ENCODE data around the gene TEX264. TPM values are rescaled to one million over a fixed set of nuclear protein-coding genes. Genes with fewer than 3 reads are reported as not detected.

Gene TEX264
- total and polyA plus RNA-seq, 2 of the 13 experiments (the other 11 are each of a cell fraction or from before 2014, with no cell fraction given): 35.2 to 52.1 TPM

- TF ChIP-seq ZNF646 (CRISPR knock-in tag; IDR thresholded peaks at IDR 0.05) (no peak), HOXA9 (CRISPR knock-in tag; IDR thresholded peaks at IDR 0.05; ENCODE audit: borderline replicate concordance) (peak; percentile 70; the same call in 1 of the 2 replicates), HNRNPH1 (optimal IDR thresholded peaks at IDR 0.05; ENCODE audit: low read depth, low read length) (no peak), THAP7 (CRISPR knock-in tag; IDR thresholded peaks at IDR 0.05) (no peak), ATAD3A (CRISPR knock-in tag; IDR thresholded peaks at IDR 0.05) (peak; percentile 93; the same call in 1 of the 2 replicates), ZBTB7B (CRISPR knock-in tag; IDR thresholded peaks at IDR 0.05) (0 out of 2 replicates have a peak, but pooled peaks have one; percentile 22), ZBTB43 (CRISPR knock-in tag; conservative IDR thresholded peaks at IDR 0.05) (peak; percentile 51; the same call in 1 of the 2 replicates), PRDM10 (CRISPR knock-in tag; IDR thresholded peaks at IDR 0.05; ENCODE audit: low read depth) (0 out of 2 replicates have a peak, but pooled peaks have one; percentile 44), FLYWCH1 (CRISPR knock-in tag; IDR thresholded peaks at IDR 0.05) (peak; percentile 74; the same call in 1 of the 2 replicates), ZNF749 (CRISPR knock-in tag; IDR thresholded peaks at IDR 0.05; ENCODE audit: borderline replicate concordance) (0 out of 2 replicates have a peak, but pooled peaks have one; percentile 50), RXRA (CRISPR knock-in tag; IDR thresholded peaks at IDR 0.05) (0 out of 2 replicates have a peak, but pooled peaks have one; percentile 27), HES4 (CRISPR knock-in tag; IDR thresholded peaks at IDR 0.05; ENCODE audit: borderline replicate concordance) (peak; percentile 88), ZNF781 (CRISPR knock-in tag; IDR thresholded peaks at IDR 0.05; ENCODE audit: borderline replicate concordance, not compliant biosample characterization) (peak; percentile 63), ZIK1 (CRISPR knock-in tag; IDR thresholded peaks at IDR 0.05; ENCODE audit: borderline replicate concordance, low read depth) (peak; percentile 58; the same call in 1 of the 2 replicates)
These were observed 36.0 kb downstream of the TEX264 start, which contains the start of gene GRM2 (continued) for GRCh38 chr3:51706788-51707731.
